Kidney (tissue), 14 donors: Measurements from ENCODE around the gene CALN1. TPM values are rescaled to one million over a fixed set of nuclear protein-coding genes. Genes with fewer than 3 reads are reported as not detected.
"Not testable (repeated sequence)": the region's sequence is repeated elsewhere in the genome, so short reads cannot be mapped to it uniquely, and the experiment has no call there.

ENCODE experiments used
- DNase-seq, 5 donors: peaks; one replicate each; pipeline ENCODE4 v3.0.0-alpha.2; 2013 to 2020
- FAIRE-seq: peaks from 2 replicates; lab custom pipeline; 2012; peaks lifted over from hg19 to GRCh38; lab: Jason Lieb, UNC
- H3K27ac ChIP-seq, 2 donors: one replicate each; pipeline ENCODE4 v1.7.0; 2013; ENCODE audit warnings: low read depth in 2 of 2, low read length in 2 of 2, inconsistent platforms in 1 of 2
- H3K27me3 ChIP-seq: one replicate; pipeline ENCODE4 v1.7.1; 2013; ENCODE audit warnings: low read length, inconsistent platforms; ENCODE audit not compliant: control insufficient read depth, insufficient read depth
- H3K36me3 ChIP-seq, 3 donors: one replicate each; pipeline versions ENCODE4 v1.7.0 to v1.7.1; 2013; ENCODE audit warnings: low read length in 3 of 3, control low read depth in 1 of 3, inconsistent platforms in 1 of 3; ENCODE audit not compliant: insufficient read depth in 3 of 3, control insufficient read depth in 2 of 3
- H3K4me1 ChIP-seq, 3 donors: one replicate each; pipeline versions ENCODE4 v1.7.0 to v1.7.1; 2013; ENCODE audit warnings: low read length in 3 of 3, inconsistent platforms in 1 of 3, low read depth in 1 of 3; ENCODE audit not compliant: control insufficient read depth in 2 of 3, insufficient read depth in 2 of 3
- H3K4me3 ChIP-seq, 3 donors: one replicate each; pipeline versions ENCODE4 v1.7.0 to v1.8.1; 2013; ENCODE audit warnings: low read length in 3 of 3, control low read depth in 1 of 3, inconsistent platforms in 1 of 3
- H3K9ac ChIP-seq, 3 donors: one replicate each; pipeline versions ENCODE4 v1.7.0 to v1.7.1; 2013; ENCODE audit warnings: low read length in 3 of 3, control low read depth in 1 of 3, inconsistent platforms in 1 of 3
- H3K9me3 ChIP-seq, 3 donors: one replicate each; pipeline versions ENCODE4 v1.7.0 to v1.7.1; 2013; ENCODE audit warnings: low read length in 3 of 3, control low read depth in 1 of 3, inconsistent platforms in 1 of 3; ENCODE audit not compliant: control insufficient read depth in 2 of 3, insufficient read depth in 1 of 3
- intact Hi-C: fragments of 100-400 bp; cut with DNase I; formaldehyde crosslinking; loops from one replicate; pipeline ENCODE4 v1.11.1; 2022
- polyA plus RNA-seq: library from polyadenylated mRNA; stranded (reverse); fragments of 350-450 nt; fragmentation: Illumina TruSeq; extraction: RNeasy Lipid Tissue Mini Kit (QIAGEN cat#74804); gene quantifications from one replicate; pipeline ENCODE4 v1.2.3, GENCODE V29; 2014; ENCODE audit warnings: low read depth, low replicate concordance; ENCODE audit not compliant: insufficient read depth
- total RNA-seq: library from RNA; stranded (reverse); fragmentation: NEBNext Ultra II Directional; extraction: Animal tissue kit (Norgen Biotek cat#: 25700); gene quantifications from one replicate; pipeline ENCODE4 v1.2.1, GENCODE V29; 2021
- TF ChIP-seq, protein P1 (sequence below): IDR thresholded peaks from 3 replicates; pipeline ENCODE4 v1.5.1; 2012; ENCODE audit warnings: mild to moderate bottlenecking, moderate library complexity, borderline replicate concordance; ENCODE audit not compliant: insufficient read depth; ENCODE audit errors: extremely low read depth
- donor health status: control.
- donor health status: control.
- donor health status: control.
- donor health status: control.
- donor health status: control.
- donor health status: DM: yes; HTN: yes; CAD: no.
- donor health status: Normal renal cell carcinoma (clear cell type).

The CALN1 gene
- total and polyA plus RNA-seq, 2 donors from 2014 or later = not detected

GRCh38 chr7:72211175-72211574, 201.0 kb downstream of the CALN1 start:
- no peaks in the 10 kb centered on the region for H3K4me1 ChIP-seq
- no peak overlapping the region for H3K4me3 ChIP-seq
- DNase-seq (no peak), FAIRE-seq (no peak)
- peaks cover 0 to 2% (median 0%) of the 10 kb centered on the region in 3 donors for H3K9me3 ChIP-seq
- H3K9ac ChIP-seq = no peak overlapping the region
- TF ChIP-seq, protein P1, sequence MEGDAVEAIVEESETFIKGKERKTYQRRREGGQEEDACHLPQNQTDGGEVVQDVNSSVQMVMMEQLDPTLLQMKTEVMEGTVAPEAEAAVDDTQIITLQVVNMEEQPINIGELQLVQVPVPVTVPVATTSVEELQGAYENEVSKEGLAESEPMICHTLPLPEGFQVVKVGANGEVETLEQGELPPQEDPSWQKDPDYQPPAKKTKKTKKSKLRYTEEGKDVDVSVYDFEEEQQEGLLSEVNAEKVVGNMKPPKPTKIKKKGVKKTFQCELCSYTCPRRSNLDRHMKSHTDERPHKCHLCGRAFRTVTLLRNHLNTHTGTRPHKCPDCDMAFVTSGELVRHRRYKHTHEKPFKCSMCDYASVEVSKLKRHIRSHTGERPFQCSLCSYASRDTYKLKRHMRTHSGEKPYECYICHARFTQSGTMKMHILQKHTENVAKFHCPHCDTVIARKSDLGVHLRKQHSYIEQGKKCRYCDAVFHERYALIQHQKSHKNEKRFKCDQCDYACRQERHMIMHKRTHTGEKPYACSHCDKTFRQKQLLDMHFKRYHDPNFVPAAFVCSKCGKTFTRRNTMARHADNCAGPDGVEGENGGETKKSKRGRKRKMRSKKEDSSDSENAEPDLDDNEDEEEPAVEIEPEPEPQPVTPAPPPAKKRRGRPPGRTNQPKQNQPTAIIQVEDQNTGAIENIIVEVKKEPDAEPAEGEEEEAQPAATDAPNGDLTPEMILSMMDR = no peak
- no peaks in the 10 kb centered on the region for H3K27me3 ChIP-seq
- H3K36me3 ChIP-seq = no peaks in the 10 kb centered on the region
- H3K27ac ChIP-seq = no peak overlapping the region
- intact Hi-C loops = no loop called here

- FAIRE-seq, intact Hi-C loops, H3K4me1 ChIP-seq, H3K27ac ChIP-seq, H3K27me3 ChIP-seq, H3K9ac ChIP-seq, H3K36me3 ChIP-seq, H3K4me3 ChIP-seq, DNase-seq, H3K9me3 ChIP-seq: not testable (repeated sequence)
Observed at GRCh38 chr7:72209006-72209405, 203.1 kb downstream of the CALN1 start.

- no peak overlapping the region for H3K4me3 ChIP-seq
- H3K4me1 ChIP-seq = no peaks in the 10 kb centered on the region
- no peak for DNase-seq
- TF ChIP-seq, protein P1 = no peak
- no peak overlapping the region for H3K27ac ChIP-seq
- FAIRE-seq = no peak
- intact Hi-C loops = no loop called here
- H3K36me3 ChIP-seq = no peaks in the 10 kb centered on the region
- no peak overlapping the region for H3K9ac ChIP-seq
- no peaks in the 10 kb centered on the region for H3K27me3 ChIP-seq
- H3K9me3 ChIP-seq = peaks cover 0 to 4% (median 0%) of the 10 kb centered on the region in 3 donors
Observed at GRCh38 chr7:72196176-72196575, 216.0 kb downstream of the CALN1 start.

DNA sequence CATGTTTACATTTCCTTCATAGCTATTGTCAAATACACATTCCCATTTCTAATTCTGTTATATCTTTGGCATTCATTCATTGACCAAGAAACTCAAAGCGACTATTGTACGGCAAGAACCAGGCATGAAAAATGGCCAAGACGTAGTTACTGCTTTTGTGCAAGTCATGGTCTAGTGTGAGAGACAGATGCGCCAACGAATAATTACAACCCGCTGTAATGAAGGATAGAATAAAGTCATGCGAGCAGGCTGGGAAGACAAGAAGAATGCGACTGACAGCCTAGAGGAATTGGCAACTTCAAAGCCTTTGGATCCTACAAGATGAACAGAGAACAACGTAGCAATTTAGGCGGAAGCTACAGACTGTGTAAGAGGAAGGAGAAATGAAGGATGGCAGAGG, 221.2 kb downstream of the CALN1 start:
- no peak overlapping the region for H3K4me3 ChIP-seq
- H3K36me3 ChIP-seq = no peaks in the 10 kb centered on the region
- FAIRE-seq = no peak
- TF ChIP-seq, protein P1 = no peak
- H3K4me1 ChIP-seq = no peaks in the 10 kb centered on the region
- H3K9me3 ChIP-seq = peaks cover 0 to 4% (median 0%) of the 10 kb centered on the region in 3 donors
- no peak for DNase-seq
- no peak overlapping the region for H3K27ac ChIP-seq
- no peak overlapping the region for H3K9ac ChIP-seq
- no peaks in the 10 kb centered on the region for H3K27me3 ChIP-seq
- intact Hi-C loops = loop anchor here (5.0 kb wide), 1 partner anchor 44 kb away; no protein-coding TSS in a partner anchor
